Fibroblast of mammary gland (primary cell): ENCODE measurements around the gene CEP20.

Experiments used
- DNase-seq: peaks from one replicate; pipeline ENCODE4 v3.0.0-alpha.2; 2010; ENCODE audit warnings: low read depth
- H3K4me3 ChIP-seq: 2 replicates; pipeline ENCODE4 v1.5.1; 2011; ENCODE audit warnings: low read depth, mild to moderate bottlenecking, low read length, moderate library complexity; ENCODE audit not compliant: control insufficient read depth
- CTCF ChIP-seq: conservative IDR thresholded peaks from 2 replicates; pipeline ENCODE4 v1.5.1; 2011; ENCODE audit warnings: low read depth, low read length, inconsistent platforms; ENCODE audit not compliant: control insufficient read depth, insufficient read depth

CEP20 gene

GRCh38 chr16:15819046-15819445 lies 69.4 kb downstream of the CEP20 start:
- no peak for DNase-seq
- no peak overlapping the region for H3K4me3 ChIP-seq
- TF ChIP-seq CTCF = no peak

GRCh38 chr16:15817446-15817845 lies 71.0 kb downstream of the CEP20 start:
- no peak for TF ChIP-seq CTCF
- no peak for DNase-seq
- no peak overlapping the region for H3K4me3 ChIP-seq

- DNase-seq = no peak
- H3K4me3 ChIP-seq = no peak overlapping the region
- no peak for TF ChIP-seq CTCF
Observed at GRCh38 chr16:15816228-15816627, 72.2 kb downstream of the CEP20 start.
